Fibroblast of the aortic adventitia (primary cell): ENCODE data around the gene FAM168B. TPM values are rescaled to one million over a fixed set of nuclear protein-coding genes. Genes with fewer than 3 reads are reported as not detected.

Experiments
- DNase-seq: peaks from one replicate; pipeline ENCODE4 v3.0.0-alpha.2; 2010; ENCODE audit warnings: low read depth
- H3K4me3 ChIP-seq: 2 replicates; pipeline ENCODE4 v1.5.1; 2011; ENCODE audit warnings: low read depth, mild to moderate bottlenecking, control low read depth, low read length, moderate library complexity
- CTCF ChIP-seq: IDR thresholded peaks from 2 replicates; pipeline ENCODE4 v1.5.1; 2011; ENCODE audit warnings: mild to moderate bottlenecking, low read length, control low read depth, inconsistent platforms; ENCODE audit not compliant: insufficient read depth
- total RNA-seq: library from RNA; depleted of rRNA; stranded (reverse); fragments of >200 nt; gene quantifications from 2 replicates; pipeline ENCODE4 v1.2.3, GENCODE V29; 2012; ENCODE audit warnings: low replicate concordance

The FAM168B gene
- total RNA-seq, 1 donor = 114 TPM

- no peak for TF ChIP-seq CTCF
- DNase-seq = no peak
- no peak overlapping the region for H3K4me3 ChIP-seq
Measured at GRCh38 chr2:131015764-131016163, 77.5 kb downstream of the FAM168B start.

DNA sequence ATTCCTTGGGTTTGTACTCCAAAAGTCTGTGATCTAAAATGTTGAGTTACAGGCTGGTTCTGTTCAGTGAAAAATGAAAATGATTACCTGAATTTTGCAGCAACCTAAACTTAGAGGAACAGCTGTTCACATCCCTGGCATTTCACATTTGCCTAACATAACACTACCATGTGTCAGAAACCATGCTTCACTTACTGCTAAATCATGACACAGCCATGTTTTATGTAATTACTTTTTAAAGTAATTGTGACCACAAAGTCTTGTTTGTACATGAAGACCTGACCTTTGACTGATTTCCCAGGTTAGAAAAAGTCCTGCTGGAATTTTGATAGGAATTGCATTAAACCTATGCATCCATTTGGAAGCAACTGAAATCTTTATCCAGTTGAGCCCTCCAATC lies 79.1 kb downstream of the FAM168B start:
- H3K4me3 ChIP-seq = no peak overlapping the region
- no peak for DNase-seq
- TF ChIP-seq CTCF = no peak

DNA sequence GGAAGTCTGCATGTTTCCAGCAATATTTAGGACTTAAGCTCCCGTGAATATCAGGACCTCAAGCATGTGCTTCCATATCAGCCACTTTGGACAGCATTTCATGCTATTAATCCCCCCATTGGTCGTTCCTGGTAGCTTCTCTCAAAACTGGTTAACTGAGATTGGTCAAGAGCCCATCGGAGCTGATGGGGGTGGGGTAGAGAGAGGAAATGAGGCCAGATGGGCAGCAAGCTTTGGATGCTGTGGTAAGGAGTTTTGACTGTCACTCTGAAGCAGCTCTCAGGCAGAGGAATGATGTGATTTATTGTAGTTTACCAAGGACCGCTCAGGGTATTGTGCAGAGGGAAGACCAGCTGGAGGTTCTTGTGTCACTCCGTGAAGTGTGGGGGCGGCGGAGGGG lies 81.8 kb downstream of the FAM168B start:
- H3K4me3 ChIP-seq = no peak overlapping the region
- no peak for TF ChIP-seq CTCF
- no peak for DNase-seq

DNA sequence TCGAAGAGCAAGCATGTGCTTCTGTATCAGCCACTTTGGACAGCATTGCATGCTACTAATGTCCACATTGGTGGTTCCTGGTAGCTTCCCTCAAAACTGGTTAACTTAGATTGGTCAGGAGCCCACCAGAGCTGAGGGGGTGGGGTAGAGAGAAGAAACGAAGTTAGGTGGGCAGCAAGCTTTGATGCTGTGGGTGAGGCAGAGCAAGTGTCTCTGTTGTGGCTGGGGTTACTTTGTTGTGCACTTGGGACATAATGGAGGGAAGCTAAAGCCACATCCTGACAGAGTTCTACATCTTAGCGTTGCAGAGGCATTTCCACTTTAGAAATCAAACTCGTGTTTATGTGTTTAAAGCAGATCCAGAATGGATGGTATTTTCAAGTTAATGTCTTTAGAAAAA lies 82.7 kb downstream of the FAM168B start:
- no peak for TF ChIP-seq CTCF
- no peak for DNase-seq
- H3K4me3 ChIP-seq = no peak overlapping the region

DNA sequence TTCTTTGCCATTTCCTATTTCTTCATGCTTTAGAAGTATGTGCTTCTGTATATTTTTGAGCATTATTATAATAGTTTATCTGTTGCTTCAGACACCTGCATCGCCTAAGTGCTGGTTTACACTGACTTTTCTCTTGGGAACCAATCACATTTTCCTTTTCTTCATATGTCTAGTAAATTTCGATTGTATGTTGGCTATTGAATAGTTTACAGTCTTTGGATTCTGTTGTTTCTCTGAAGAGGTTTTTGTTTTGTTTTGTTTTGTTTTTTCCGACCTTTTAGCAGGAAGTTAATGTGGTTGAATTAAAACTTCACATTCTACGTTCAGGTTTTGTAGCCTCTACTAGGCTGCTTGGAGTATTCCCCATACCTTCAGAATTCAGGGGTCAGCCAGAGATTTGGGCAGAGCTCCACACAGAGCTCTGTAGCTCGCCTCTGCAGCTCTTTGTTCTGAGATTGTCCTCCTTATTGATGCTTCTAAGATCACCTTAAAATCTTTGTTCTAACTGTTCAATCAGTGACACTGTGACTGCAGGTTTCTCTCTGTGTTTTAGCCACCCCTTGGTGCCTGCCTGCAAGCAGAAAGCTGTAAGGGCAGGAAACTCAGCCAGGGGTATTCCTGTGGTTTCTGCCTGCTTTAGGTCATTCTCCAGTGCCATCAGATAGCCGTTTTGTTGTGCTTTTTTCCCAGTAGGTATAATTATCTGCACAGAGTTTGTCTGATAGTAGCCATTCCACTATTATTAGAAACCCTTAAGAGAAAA lies 83.4 kb downstream of the FAM168B start:
- no peak for TF ChIP-seq CTCF
- DNase-seq = no peak

DNA sequence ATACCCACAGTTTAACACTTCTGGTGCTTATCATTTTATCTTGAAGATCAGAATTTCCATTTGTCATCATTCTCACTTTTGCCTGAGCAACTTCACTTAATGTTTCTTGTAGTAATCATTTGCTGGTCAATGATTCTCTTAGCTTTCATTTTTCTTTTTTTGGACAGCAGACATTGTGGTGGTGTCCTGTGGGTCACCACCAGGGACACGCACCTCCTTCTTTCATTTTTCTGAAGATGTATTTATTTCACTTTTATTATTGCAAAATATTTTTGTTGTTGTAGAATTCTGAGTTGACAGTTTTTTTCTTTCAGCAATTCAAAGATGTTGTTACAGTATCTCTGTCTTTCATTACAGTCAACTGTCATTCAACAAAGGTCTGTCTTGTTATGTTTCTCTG lies 84.3 kb downstream of the FAM168B start:
- H3K4me3 ChIP-seq = no peak overlapping the region
- TF ChIP-seq CTCF = no peak
- DNase-seq = no peak

More for the DNA sequence above, 83.4 kb downstream of the FAM168B start:
- H3K4me3 ChIP-seq = no peak overlapping the region

GRCh38 chr2:131006561-131006960 lies 86.7 kb downstream of the FAM168B start:
- no peak overlapping the region for H3K4me3 ChIP-seq
- no peak for TF ChIP-seq CTCF
- no peak for DNase-seq
